HEK293T (cell line): ENCODE results near the gene RAD51B.

Source experiments
- CTCF ChIA-PET: fragments of 350-600 bp; formaldehyde crosslinking; extraction: SDS; loops from one replicate; lab custom pipeline; 2021; ENCODE audit warnings: antibody characterized with exemption, inconsistent platforms; lab: Yijun Ruan, JAX
- POLR2A ChIA-PET: fragments of 350-600 bp; formaldehyde crosslinking; extraction: SDS; loops from one replicate; lab custom pipeline; 2020; ENCODE audit warnings: antibody characterized with exemption, inconsistent platforms; lab: Yijun Ruan, JAX
- DNase-seq: peaks from one replicate; pipeline ENCODE4 v3.0.0; 2012; ENCODE audit warnings: mixed read lengths; ENCODE audit errors: extremely low spot score
- ARNT ChIP-seq: fragments of 450-650 bp; IDR thresholded peaks from 2 replicates; pipeline ENCODE4 v1.6.1; 2017; ENCODE audit warnings: mild to moderate bottlenecking
- BHLHE40 ChIP-seq: fragments of 450-650 bp; IDR thresholded peaks from 2 replicates; pipeline ENCODE4 v1.6.1; 2016; ENCODE audit warnings: mild to moderate bottlenecking, moderate library complexity, borderline replicate concordance
- CTBP1 ChIP-seq: fragments of 450-650 bp; IDR thresholded peaks from 2 replicates; pipeline ENCODE4 v1.6.1; 2016; ENCODE audit warnings: borderline replicate concordance
- ELF4 ChIP-seq: fragments of 450-650 bp; IDR thresholded peaks from 2 replicates; pipeline ENCODE4 v1.6.1; 2017; ENCODE audit warnings: antibody characterized with exemption
- FOXA1 ChIP-seq: fragments of 450-650 bp; IDR thresholded peaks from 2 replicates; pipeline ENCODE4 v1.6.1; 2016; ENCODE audit warnings: mild to moderate bottlenecking
- FOXK2 ChIP-seq: fragments of 450-650 bp; IDR thresholded peaks from 2 replicates; pipeline ENCODE4 v1.6.1; 2016; ENCODE audit warnings: mild to moderate bottlenecking
- FOXM1 ChIP-seq: fragments of 450-650 bp; IDR thresholded peaks from 2 replicates; pipeline ENCODE4 v1.6.1; 2017; ENCODE audit warnings: mild to moderate bottlenecking, borderline replicate concordance
- HDGF ChIP-seq: fragments of 450-650 bp; IDR thresholded peaks from 2 replicates; pipeline ENCODE4 v1.6.1; 2017; ENCODE audit warnings: antibody characterized with exemption, borderline replicate concordance
- L3MBTL2 ChIP-seq: fragments of 450-650 bp; conservative IDR thresholded peaks from 2 replicates; pipeline ENCODE4 v1.6.1; 2016; ENCODE audit warnings: mild to moderate bottlenecking
- LEF1 ChIP-seq: fragments of 450-650 bp; IDR thresholded peaks from 2 replicates; pipeline ENCODE4 v1.6.1; 2017; ENCODE audit warnings: mild to moderate bottlenecking, borderline replicate concordance
- NFRKB ChIP-seq: fragments of 450-650 bp; IDR thresholded peaks from 2 replicates; pipeline ENCODE4 v1.6.1; 2016; ENCODE audit warnings: mild to moderate bottlenecking, moderate library complexity
- SP1 ChIP-seq: fragments of 450-650 bp; IDR thresholded peaks from 2 replicates; pipeline ENCODE4 v1.6.1; 2017
- SUZ12 ChIP-seq: fragments of 450-650 bp; IDR thresholded peaks from 2 replicates; pipeline ENCODE4 v1.6.1; 2016; ENCODE audit warnings: mild to moderate bottlenecking
- TARDBP ChIP-seq: fragments of 450-650 bp; IDR thresholded peaks from 2 replicates; pipeline ENCODE4 v1.6.1; 2016
- ZNF384 ChIP-seq: fragments of 450-650 bp; IDR thresholded peaks from 2 replicates; pipeline ENCODE4 v1.6.1; 2016
- TF ChIP-seq, protein P1 (sequence below): fragments of 450-650 bp; IDR thresholded peaks from 2 replicates; pipeline ENCODE4 v1.6.1; 2016

The RAD51B gene

DNA sequence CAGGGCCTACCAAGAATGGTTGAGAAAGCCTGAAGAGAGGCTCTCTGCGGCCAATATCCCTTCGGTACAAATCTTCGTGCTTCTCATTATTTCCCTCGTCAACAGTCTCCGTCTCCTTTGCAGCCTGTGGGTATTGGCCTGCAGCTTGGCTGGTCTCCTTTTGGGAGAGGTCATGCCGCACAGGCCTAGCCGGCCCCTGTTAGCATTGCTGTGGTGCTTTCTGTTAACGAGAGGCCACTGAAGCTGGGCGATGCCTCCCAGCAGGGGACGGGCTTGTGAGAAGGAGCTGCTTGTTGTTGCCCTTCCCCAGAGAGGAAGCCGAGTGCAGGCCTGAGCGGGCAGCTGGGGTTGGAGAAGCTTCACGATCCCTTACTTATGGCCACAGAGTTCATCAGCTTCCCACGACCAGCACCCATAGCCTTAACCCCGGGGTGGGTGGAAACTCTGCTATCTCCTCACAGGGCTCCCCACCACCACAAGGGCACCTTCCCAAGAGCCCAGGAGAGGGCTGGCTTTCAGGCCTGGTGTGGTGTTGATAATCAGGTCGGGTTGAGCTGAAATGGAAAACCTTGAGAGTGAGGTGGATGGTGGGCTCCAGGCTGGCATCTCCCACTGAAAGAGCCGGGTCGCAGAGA is 744.7 kb downstream of the RAD51B start:
- ChIA-PET CTCF (no interaction called here), POLR2A (no interaction called here)
- no peak for TF ChIP-seq NFRKB
- TF ChIP-seq FOXM1 = no peak
- no peak for TF ChIP-seq L3MBTL2
- TF ChIP-seq FOXA1 = no peak
- TF ChIP-seq HDGF = no peak
- TF ChIP-seq, protein P1, sequence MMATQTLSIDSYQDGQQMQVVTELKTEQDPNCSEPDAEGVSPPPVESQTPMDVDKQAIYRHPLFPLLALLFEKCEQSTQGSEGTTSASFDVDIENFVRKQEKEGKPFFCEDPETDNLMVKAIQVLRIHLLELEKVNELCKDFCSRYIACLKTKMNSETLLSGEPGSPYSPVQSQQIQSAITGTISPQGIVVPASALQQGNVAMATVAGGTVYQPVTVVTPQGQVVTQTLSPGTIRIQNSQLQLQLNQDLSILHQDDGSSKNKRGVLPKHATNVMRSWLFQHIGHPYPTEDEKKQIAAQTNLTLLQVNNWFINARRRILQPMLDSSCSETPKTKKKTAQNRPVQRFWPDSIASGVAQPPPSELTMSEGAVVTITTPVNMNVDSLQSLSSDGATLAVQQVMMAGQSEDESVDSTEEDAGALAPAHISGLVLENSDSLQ = no peak
- TF ChIP-seq FOXK2 = no peak
- no peak for TF ChIP-seq LEF1
- TF ChIP-seq TARDBP = no peak
- no peak for TF ChIP-seq ZNF384
- TF ChIP-seq BHLHE40 = no peak
- no peak for TF ChIP-seq ELF4
- no peak for TF ChIP-seq SUZ12
- DNase-seq = no peak

DNA sequence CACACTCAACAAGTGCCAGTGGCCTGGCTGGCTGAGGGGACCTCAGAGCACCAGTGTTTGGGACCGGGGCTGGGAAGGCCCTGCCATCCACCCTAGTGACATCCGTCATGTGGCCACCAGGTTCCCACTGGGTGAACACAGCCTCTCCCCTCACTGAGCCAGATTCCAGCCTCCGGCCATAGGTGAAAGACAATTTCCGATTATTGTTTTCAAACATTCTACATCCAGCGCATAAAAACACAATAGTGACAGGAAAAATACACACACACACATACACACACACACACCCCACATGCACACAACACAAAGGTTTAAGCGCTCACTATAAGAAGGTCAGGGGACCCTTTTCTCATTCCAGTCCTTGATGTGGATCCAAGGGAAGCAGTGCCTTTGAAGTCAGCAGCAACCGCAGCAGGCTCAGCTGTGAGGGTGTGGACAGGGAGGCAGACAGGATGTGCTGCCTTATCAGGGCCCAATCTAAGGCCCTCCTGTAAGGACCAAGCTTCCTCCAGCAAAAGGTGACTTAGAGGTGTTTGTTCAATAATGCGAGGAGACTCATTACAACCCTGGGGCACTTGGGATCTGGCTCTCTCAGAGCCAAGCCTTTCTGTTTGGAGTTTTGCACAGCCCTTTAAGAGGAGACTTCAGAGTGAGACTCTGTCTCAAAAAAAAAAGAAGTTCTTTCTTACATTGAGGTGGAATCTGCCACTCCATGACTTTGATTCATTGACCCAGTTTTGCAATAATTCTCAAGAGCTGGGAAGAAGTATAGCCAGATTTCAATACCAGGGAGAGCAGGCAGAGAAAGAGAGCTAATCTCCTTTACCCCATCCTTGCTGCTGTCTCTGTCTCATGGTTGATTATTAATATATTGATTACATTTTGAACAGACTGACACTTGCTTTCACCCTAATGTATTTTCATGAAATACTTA is 745.5 kb downstream of the RAD51B start:
- TF ChIP-seq FOXA1 = no peak
- TF ChIP-seq NFRKB = no peak
- no peak for TF ChIP-seq BHLHE40
- no peak for TF ChIP-seq LEF1
- no peak for TF ChIP-seq TARDBP
- no peak for TF ChIP-seq FOXK2
- TF ChIP-seq HDGF = no peak
- no peak for TF ChIP-seq SUZ12
- TF ChIP-seq CTBP1 = no peak
- TF ChIP-seq SP1 = no peak
- TF ChIP-seq L3MBTL2 = no peak
- TF ChIP-seq ELF4 = no peak
- TF ChIP-seq ZNF384 = no peak
- TF ChIP-seq ARNT = no peak
- TF ChIP-seq FOXM1 = no peak
- TF ChIP-seq, protein P1 = no peak
- ChIA-PET POLR2A (no interaction called here), CTCF (interaction anchor here (0.7 kb wide), 1 partner anchor 814 kb away, joined by 8 read pairs; no protein-coding TSS in a partner anchor)
- DNase-seq = no peak

DNA sequence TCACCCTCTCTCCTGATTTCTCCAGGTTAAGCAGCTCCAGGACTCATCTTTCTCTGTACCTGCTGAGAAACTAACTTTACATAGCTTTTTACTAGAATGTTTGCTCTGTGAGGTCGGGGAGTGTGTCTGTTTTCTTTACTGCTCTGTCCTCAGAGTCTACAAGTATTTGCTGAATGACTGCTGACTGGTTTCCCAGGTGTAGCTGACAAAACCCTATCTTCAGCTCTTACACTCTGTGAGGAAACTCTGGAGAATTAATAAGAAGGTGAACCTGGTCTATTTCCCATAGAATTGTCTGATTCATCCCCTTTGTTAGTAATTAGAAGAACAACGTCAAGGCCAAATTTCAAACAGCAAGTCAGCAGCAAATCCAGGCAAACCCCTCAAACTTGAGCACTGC is 746.5 kb downstream of the RAD51B start:
- no peak for DNase-seq
- TF ChIP-seq SUZ12 (no peak), TARDBP (no peak), ARNT (no peak), FOXM1 (no peak)
- ChIA-PET CTCF (interaction anchor here (0.6 kb wide), 1 partner anchor 155 kb away, joined by 5 read pairs; no protein-coding TSS in a partner anchor), POLR2A (no interaction called here)

DNA sequence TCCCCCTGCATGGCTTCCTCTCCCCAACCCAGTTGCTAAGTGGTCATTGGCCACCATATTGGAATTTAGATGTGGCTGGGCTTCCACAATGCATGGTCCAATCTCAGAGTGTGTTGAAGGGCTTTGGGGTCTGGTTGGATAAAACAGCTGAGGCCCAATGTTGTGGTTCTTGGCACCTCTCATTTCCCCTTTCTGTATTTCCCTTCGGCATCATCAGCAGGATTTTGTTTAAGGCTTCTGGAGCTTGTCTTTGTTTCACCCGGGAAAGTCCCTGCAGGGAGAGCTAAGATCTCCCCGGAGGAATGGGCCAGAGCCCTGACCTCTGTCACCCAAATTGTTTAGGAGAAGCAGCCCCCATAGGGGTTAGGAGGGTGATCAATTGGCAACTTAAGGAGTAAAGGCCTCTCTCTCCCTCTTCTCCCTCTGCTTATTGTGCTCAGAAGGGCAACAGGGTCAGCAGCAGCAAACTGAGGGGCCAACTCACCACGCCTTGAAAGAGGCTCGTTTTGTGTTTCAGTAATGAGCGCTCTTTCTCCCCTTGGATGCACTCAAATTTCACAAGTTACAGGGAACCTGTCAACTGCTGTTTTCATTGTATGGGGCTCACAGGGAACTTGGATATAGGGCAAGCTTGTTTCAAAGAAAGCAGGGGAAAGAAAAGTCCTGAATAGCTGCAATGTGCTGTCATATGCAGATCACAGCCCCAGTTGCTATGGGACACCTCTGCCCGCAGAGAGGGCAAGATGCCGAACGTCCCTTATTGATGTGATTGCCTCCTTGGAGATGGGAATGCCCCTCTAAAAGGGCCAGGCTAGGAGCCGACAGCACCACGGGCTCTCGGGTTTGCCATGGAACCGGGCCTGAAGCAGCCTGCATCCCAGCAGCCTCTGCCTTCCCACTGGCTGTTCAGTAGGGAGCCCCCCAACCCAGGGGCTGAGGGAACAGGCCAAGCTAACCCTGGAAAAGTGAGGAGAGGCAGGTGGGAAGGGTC is 749.6 kb downstream of the RAD51B start:
- CTCF ChIA-PET = no interaction called here
- TF ChIP-seq ZNF384 = no peak
- no peak for TF ChIP-seq FOXK2
- no peak for TF ChIP-seq NFRKB
- no peak for TF ChIP-seq TARDBP
- no peak for TF ChIP-seq FOXA1
- TF ChIP-seq SUZ12 = no peak
- no peak for TF ChIP-seq ARNT
- no peak for TF ChIP-seq CTBP1
- TF ChIP-seq, protein P1 = no peak
- TF ChIP-seq SP1 = no peak
- TF ChIP-seq ELF4 = no peak
- no peak for TF ChIP-seq BHLHE40
- no peak for TF ChIP-seq HDGF
- no peak for TF ChIP-seq FOXM1
- no peak for DNase-seq

DNA sequence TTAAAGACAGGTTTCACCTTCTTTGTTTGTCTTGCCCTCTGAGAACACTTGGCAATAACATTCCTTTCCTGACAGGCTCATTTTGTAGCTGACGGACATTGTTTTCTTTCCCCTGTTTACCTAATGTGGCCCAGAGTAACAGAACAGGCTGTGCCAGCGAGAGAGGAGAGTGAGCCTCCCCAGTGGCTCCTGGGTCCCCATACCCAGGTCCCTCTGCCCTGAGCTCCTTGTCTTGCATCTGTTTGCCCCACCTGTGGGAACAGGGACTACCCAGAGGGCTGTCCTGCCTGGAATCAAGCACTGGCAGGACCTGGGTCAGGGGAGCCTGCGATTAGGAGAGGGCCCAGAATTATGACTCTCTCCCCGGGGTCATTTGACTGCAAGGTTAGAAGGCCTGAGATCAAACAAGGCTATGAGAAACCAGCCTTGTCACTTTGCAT is 750.4 kb downstream of the RAD51B start:
- ChIA-PET POLR2A (no interaction called here), CTCF (no interaction called here)
- no peak for DNase-seq
- TF ChIP-seq ARNT (no peak), SP1 (no peak), LEF1 (no peak), ZNF384 (no peak), ELF4 (no peak), L3MBTL2 (no peak), HDGF (no peak), SUZ12 (no peak), NFRKB (no peak), FOXA1 (no peak), CTBP1 (no peak), BHLHE40 (no peak), FOXM1 (no peak), TARDBP (no peak), FOXK2 (no peak)
- TF ChIP-seq, protein P1 = no peak

More for the DNA sequence above, 749.6 kb downstream of the RAD51B start:
- POLR2A ChIA-PET = no interaction called here
